ENCODE results near the gene HLCS. TPM values are rescaled to one million over a fixed set of nuclear protein-coding genes. Genes with fewer than 3 reads are reported as not detected.
A peak's percentile ranks its signal among the peaks of the same experiment; 100 is the strongest.

HLCS gene
- polyA plus RNA-seq, 1 donor from 2014 or later, result 10.7 TPM

DNA sequence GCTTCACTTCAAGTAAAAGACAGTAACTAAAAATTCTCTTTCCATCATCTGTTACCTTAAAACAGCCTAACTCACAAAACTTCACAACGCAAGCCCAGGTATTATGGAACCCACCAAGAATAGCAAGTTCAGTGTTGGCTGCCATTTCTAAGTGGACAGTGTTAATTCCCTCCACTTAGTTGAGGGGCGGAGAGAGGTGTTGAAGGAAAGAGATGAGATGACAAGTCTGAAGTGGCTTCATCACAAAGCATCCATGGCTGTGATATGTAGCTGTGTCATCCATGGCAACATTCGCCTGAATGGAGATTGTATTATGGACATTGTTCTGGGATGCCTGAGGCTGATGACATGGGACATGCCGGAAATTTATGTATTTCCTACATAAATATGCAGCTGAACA lies 165.7 kb downstream of the HLCS start:
- no peak overlapping the region for H3K27ac Mint-ChIP-seq
- H3K4me3 Mint-ChIP-seq, result no peak overlapping the region
- peaks cover 5% of the 10 kb centered on the region for H3K36me3 Mint-ChIP-seq
- no peaks in the 10 kb centered on the region for H3K4me1 Mint-ChIP-seq
- no peaks in the 10 kb centered on the region for H3K27me3 Mint-ChIP-seq
- H3K9me3 Mint-ChIP-seq, result peaks cover 15 to 41% (median 22%) of the 10 kb centered on the region in 3 donors

DNA sequence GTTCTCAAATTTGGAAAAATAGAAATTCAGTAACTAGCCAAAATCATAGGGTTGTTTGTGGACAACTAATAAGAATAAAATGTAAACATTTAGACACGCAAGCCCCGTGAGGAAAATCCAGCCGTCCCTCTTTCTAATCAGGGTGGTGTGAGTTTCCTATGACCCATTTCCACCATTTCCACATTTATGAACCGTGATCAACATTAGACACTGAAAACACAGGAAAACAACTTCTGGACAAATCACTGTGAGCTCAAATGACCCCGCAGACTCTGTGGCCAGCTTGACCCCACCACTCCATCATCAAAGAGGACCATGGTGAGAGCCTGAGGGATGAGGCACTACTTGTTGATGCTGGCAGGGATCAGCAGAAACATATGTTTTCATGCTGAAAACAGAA lies 166.6 kb downstream of the HLCS start:
- Mint-ChIP-seq H3K4me1 (no peaks in the 10 kb centered on the region), H3K27me3 (no peaks in the 10 kb centered on the region), H3K4me3 (no peak overlapping the region), H3K9me3 (peaks cover 15 to 41% (median 22%) of the 10 kb centered on the region in 3 donors), H3K36me3 (peaks cover 6% of the 10 kb centered on the region), H3K27ac (no peak overlapping the region)

DNA sequence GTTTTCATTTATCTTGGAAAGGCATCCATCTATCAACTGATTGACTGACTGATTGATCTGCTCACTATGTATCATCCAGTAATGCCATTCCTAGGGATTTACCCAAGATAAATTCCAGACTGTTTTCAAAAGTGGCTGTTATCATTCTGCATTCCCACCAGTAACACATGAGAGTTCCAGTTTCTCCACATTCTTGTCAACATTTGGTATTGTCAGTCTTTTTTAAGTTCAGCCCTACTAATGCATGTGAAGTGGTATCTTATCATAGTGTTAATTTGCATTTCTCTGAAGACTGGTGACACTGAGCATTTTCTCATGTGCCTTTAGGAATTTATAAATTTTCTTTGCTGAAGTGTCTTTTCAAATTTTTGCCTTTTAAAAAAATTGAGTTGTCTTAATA lies 168.0 kb downstream of the HLCS start:
- Mint-ChIP-seq H3K36me3 (peaks cover 6% of the 10 kb centered on the region), H3K27ac (no peak overlapping the region), H3K9me3 (peaks cover 15 to 41% (median 22%) of the 10 kb centered on the region in 3 donors), H3K4me3 (no peak overlapping the region), H3K27me3 (no peaks in the 10 kb centered on the region), H3K4me1 (no peaks in the 10 kb centered on the region)

DNA sequence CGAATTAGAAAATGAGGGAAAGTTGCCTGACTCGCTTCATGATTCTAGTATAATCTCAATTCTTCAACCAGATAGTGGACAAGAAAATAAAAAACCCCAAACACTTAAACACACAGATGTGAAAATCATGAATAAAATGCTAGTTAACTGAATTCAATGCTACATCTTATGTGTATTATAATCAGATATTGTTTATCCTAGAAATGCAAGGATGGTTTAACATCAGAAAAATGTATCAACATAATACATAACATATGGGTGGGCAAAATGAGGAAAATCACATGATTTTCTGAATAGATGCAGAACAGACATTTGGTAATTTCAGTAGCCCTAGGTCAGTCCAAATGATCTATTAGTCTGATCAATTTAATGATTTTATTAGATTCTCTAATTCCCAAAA lies 170.4 kb downstream of the HLCS start:
- Mint-ChIP-seq H3K4me1 (peaks cover 0 to 2% (median 2%) of the 10 kb centered on the region in 3 donors), H3K9me3 (peaks cover 15 to 38% (median 22%) of the 10 kb centered on the region in 3 donors), H3K27ac (no peak overlapping the region), H3K4me3 (no peak overlapping the region), H3K36me3 (peaks cover 6% of the 10 kb centered on the region), H3K27me3 (no peaks in the 10 kb centered on the region)

DNA sequence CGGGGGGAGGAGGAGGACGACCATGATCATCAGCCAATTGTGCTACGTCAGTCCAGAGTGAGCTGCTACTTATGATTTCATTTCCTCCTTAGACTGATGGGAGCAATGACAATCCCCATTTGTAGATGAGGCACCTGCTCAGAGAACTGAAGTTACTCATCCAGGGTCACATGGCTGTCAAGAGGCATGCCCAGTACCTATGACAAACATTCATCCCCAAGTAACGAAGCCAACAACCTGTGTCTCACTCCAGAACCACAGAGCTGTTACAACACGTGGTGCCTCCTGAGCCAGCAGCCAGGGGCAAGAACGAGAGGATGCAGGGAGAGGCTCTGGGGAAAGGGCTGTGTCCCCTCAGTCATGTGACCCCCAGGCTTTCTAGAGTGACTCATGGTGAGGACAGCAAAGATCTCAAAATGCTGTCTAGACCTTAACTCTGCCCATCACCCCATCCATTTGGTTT lies 173.9 kb downstream of the HLCS start:
- Mint-ChIP-seq H3K27me3 (no peaks in the 10 kb centered on the region), H3K36me3 (peaks cover 12% of the 10 kb centered on the region), H3K9me3 (peaks cover 7 to 11% (median 7%) of the 10 kb centered on the region in 3 donors), H3K4me1 (peaks cover 0 to 2% (median 2%) of the 10 kb centered on the region in 3 donors), H3K4me3 (no peak overlapping the region), H3K27ac (no peak overlapping the region)

DNA sequence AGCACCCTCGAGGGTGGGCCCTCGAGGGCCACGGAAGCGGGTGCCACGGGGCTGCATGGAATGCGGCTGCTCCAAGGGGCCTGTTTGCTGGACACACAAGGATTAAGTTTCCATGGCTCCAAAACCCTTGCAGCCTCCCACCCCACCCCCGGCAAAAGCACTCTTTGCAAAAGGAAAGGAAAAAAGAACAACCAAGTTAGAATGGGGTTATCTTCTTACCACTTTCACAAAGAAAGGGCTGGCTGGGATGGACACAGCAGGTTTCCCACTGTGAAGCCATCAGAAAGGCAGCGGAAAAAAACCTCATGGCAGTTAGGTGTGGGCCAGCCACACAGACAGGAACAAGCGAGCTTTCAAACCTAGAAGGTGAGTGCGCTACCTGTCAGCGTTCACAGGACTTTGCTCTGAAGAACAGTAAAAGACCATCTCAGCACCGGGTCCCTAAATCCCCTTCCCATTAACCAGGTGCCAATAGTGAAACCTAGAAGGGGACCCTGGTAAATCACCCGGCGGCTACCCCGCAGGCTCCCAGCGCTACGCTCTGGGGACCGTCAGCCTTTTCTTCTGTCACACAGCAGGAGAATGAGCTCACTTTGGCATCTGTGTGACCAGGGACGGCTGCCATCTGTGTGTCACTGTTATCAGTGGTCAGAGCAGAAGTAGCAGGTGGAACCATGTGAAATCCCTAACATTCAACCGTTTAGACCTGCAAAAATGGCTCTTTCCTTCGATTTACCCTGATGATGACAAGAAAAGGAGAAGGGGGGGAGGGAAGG lies 174.6 kb downstream of the HLCS start:
- H3K9me3 Mint-ChIP-seq, result peaks cover 4 to 6% (median 5%) of the 10 kb centered on the region in 3 donors
- H3K27me3 Mint-ChIP-seq, result no peaks in the 10 kb centered on the region
- H3K4me3 Mint-ChIP-seq, result no peak overlapping the region
- peaks cover 0 to 2% (median 2%) of the 10 kb centered on the region in 3 donors for H3K4me1 Mint-ChIP-seq
- H3K36me3 Mint-ChIP-seq, result peaks cover 12% of the 10 kb centered on the region
- no peak overlapping the region for H3K27ac Mint-ChIP-seq

DNA sequence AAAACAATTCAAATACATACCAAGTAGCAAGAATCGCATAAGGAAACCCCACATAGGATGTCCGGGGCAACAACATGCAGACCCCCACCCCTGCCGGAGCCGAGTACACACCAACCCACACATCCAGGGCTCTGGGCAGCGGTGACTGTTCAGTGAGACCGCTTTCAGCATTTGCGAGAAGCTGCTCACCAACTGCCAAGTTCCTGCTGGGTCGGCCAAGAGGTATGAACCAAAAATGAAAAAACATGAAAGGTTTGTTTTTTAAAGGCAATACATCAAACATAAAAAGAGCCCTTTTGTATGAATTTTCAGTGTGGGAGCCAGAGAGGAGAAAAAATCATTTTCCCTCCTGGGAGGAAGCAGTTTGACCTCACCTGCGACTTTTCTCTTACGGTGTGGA lies 175.3 kb downstream of the HLCS start:
- H3K4me3 Mint-ChIP-seq, result no peak overlapping the region
- peaks cover 2 to 4% (median 3%) of the 10 kb centered on the region in 3 donors for H3K9me3 Mint-ChIP-seq
- H3K27ac Mint-ChIP-seq, result no peak overlapping the region
- H3K27me3 Mint-ChIP-seq, result no peaks in the 10 kb centered on the region
- H3K4me1 Mint-ChIP-seq, result peaks cover 0 to 2% (median 2%) of the 10 kb centered on the region in 3 donors
- peaks cover 12% of the 10 kb centered on the region for H3K36me3 Mint-ChIP-seq

DNA sequence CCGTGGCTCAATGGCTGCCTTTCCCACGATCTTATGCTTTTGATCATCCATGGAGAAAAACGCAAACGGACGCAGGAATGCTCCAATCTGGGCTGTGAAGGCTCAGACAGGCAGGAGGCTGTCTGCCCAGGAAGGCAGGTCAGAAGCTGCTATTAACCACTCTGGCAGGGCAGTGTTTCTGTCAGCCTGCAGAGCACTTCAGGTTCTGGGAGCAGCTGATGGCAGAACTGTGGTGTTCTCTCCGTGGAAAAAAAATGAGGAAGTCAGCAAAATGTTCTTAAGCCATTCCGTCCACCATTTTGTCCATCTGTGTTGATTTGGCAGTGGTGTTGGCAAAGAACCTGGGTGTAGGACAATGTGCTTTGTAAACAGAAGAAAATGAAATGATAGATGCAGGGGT lies 175.9 kb downstream of the HLCS start:
- Mint-ChIP-seq H3K27me3 (no peaks in the 10 kb centered on the region), H3K27ac (peak overlapping the region in 1 of 3 donors; percentile 47), H3K4me3 (no peak overlapping the region), H3K9me3 (no peaks in the 10 kb centered on the region), H3K36me3 (peaks cover 12% of the 10 kb centered on the region), H3K4me1 (peaks cover 0 to 2% (median 2%) of the 10 kb centered on the region in 3 donors)

DNA sequence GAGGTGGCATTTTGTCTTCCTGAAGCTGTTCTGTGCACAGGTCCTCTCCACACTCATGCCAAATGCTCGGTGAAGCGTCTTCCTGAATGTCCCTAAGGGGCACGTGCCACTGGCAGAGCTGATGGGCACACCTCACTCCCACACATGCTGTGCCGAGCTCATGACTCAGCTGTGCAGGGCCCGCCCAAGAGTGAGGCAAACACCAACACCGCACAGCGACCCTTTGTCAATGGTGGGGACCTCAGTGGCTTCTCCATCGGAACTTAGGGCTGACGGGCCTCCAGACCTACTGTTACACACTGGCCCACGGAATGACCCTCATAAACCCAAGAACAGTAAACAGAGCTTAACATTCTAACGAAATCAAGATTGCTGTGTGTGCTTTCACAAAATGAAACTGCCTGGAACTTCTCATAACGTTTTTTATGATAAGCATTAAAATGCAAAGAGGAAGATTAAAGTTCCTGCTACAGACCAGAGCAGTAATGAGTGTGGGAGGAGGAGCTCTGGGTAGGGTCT lies 178.3 kb downstream of the HLCS start:
- no peaks in the 10 kb centered on the region for H3K27me3 Mint-ChIP-seq

DNA sequence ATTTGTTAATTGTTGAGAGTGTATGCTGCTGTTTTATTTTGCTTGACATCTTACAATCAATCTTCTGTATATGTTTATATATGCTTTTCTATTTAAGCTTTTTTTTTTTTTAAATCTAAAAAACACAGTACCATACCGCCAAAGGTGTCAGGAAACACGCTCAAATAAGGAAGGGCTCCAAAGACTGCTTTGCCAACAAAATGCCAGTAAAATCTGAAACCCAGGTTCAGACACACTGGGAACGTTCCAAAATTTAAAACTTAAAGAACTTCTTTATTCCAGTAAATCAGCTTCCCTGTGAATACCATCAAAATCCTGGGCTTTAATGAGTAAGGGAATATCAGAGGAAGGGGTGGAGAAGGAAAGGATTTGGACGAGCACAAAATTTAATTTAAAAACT lies 180.3 kb downstream of the HLCS start:
- H3K27ac Mint-ChIP-seq, result no peak overlapping the region
- no peaks in the 10 kb centered on the region for H3K4me1 Mint-ChIP-seq
- H3K36me3 Mint-ChIP-seq, result peaks cover 15% of the 10 kb centered on the region
- no peaks in the 10 kb centered on the region for H3K9me3 Mint-ChIP-seq
- H3K27me3 Mint-ChIP-seq, result no peaks in the 10 kb centered on the region
- H3K4me3 Mint-ChIP-seq, result no peak overlapping the region

More for the DNA sequence above, 178.3 kb downstream of the HLCS start:
- Mint-ChIP-seq H3K9me3 (no peaks in the 10 kb centered on the region), H3K4me1 (peaks cover 0 to 2% (median 2%) of the 10 kb centered on the region in 3 donors), H3K36me3 (peaks cover 12% of the 10 kb centered on the region), H3K4me3 (no peak overlapping the region), H3K27ac (no peak overlapping the region)

DNA sequence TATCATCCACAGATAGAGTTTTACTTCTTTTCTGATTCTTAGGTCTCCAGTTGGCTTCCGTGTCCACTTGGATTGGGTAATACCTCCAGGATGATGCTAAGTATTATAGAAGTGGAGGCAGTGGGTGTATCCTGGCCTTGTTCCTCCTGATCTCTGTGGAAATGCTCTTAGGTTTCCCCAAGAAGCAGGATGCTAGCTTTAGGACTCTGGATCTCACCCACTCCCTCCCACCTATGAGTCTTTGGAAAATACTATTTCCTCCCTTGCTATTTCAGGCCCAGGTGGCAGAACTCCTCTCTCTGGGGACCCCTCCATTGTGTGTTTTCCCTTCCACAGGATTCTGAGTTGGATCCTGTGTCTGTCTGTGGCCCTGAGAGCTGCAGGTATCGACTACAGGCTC lies 180.9 kb downstream of the HLCS start:
- Mint-ChIP-seq H3K4me1 (no peaks in the 10 kb centered on the region), H3K27ac (peak overlapping the region in 1 of 3 donors; percentile 64), H3K9me3 (no peaks in the 10 kb centered on the region)

DNA sequence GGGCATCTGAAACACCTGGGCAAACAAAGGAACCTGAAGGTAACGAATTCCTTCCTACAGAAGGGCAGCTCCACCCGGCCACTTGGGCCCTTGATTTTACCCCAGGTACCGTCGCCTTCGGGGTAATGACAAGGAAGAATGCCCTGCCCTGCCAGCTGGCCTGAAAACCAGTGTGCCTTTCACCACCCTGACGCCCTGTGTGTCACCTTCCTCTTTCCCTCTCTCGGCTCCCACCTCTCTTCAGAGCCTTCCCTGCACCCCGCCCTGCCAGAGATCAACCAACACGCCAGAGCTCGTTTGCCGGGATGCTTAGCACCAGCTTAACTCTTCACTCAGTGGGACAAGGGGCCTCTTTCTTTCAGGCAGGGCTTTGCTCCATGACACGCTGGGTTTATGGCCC lies 181.5 kb downstream of the HLCS start:
- Mint-ChIP-seq H3K4me1 (no peaks in the 10 kb centered on the region), H3K27me3 (no peaks in the 10 kb centered on the region), H3K9me3 (no peaks in the 10 kb centered on the region), H3K36me3 (peaks cover 12% of the 10 kb centered on the region), H3K27ac (no peak overlapping the region), H3K4me3 (no peak overlapping the region)

More for the DNA sequence above, 180.9 kb downstream of the HLCS start:
- no peaks in the 10 kb centered on the region for H3K27me3 Mint-ChIP-seq
- H3K4me3 Mint-ChIP-seq, result no peak overlapping the region
- peaks cover 12% of the 10 kb centered on the region for H3K36me3 Mint-ChIP-seq

DNA sequence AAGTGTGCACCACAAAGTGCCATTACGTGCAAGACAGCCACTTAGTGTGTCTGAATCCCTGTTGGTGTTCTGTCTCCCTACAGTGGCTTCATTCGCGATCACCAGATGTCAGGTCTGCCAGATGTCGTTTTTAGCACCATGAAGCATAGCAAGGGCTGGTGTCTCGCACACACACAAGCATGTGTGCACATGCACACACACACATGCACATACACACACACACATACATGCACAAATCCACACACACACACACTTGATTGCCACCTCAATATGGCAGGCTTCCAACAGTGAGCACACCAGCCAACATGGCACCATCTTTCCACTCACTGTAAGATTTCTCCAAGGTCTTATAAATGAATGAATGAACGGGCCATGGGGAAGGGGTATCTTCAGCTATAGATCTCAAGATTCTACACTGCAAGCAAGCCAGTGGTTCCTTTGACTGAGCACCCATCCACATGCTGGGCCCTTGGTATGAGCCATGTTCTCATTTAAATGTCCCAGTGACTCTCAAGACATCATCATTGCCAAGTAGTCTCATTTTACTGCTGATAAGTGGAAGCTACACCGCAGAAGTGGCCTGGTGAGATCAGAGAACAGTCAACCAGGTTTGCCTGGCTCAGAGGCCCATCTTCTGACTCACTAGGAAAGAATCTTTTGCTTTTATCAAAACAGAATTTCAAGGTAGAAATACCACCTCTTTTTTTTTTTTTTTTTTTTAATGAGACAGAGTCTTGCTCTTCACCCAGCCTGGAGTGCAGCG lies 182.7 kb downstream of the HLCS start:
- Mint-ChIP-seq H3K36me3 (peaks cover 9% of the 10 kb centered on the region), H3K27ac (no peak overlapping the region), H3K4me1 (no peaks in the 10 kb centered on the region), H3K4me3 (no peak overlapping the region), H3K9me3 (peaks cover 0 to 2% (median 0%) of the 10 kb centered on the region in 3 donors), H3K27me3 (no peaks in the 10 kb centered on the region)

DNA sequence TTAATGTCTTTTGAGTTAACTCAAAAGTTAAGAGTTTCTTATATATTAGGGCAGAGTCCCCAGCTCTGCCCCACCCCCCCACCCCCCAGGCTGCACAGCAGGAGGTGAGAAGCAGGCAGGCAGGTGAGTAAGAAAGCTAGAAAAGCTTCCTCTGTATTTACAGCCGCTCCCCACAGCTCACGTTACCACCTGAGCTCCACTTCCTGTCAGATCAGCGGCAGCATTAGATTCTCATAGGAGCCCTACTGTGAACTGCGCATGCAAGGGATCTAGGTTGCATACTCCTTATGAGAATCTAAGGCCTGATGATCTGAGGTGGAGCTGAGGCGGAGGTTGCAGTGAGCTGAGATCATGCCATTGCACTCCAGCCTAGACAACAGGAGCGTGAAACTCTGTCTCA lies 185.6 kb downstream of the HLCS start:
- Mint-ChIP-seq H3K4me1 (no peaks in the 10 kb centered on the region), H3K36me3 (peaks cover 6% of the 10 kb centered on the region), H3K27ac (no peak overlapping the region), H3K27me3 (no peaks in the 10 kb centered on the region), H3K9me3 (peaks cover 0 to 2% (median 0%) of the 10 kb centered on the region in 3 donors), H3K4me3 (peak overlapping the region in 1 of 4 donors; percentile 37)

DNA sequence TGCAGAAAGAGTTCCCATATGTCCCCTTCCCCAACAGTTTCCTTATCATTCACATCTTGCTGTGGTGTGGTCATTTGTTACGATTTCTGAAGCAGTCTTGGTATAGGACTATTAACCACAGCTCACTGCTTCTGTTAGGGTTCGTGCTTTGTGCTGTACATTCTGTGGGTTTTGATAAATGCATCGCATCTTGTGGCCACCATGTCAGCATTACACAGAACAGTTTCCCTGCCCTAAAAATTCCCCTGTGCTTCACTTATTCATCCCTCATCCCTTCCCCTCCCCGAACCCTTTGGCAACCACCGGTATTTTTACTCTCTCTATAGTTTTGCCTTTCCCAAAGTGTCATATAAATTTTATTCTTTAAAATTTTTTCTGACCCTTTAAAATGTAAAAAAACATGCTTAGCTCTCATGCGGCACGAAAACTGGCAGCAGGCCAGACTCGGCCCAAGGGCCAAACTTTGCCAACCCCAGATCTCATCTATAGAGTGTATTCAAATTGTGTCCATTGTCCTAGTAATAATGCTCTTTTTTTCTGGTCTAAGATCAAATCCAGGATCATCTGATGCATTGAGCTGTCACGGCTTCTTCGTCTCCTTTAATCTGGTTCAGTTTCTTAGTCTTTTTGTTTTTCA lies 189.4 kb downstream of the HLCS start:
- peak overlapping the region in 1 of 4 donors; percentile 45 for H3K4me3 Mint-ChIP-seq

More for the DNA sequence above, 189.4 kb downstream of the HLCS start:
- H3K27me3 Mint-ChIP-seq, result no peaks in the 10 kb centered on the region
- H3K9me3 Mint-ChIP-seq, result peaks cover 0 to 2% (median 0%) of the 10 kb centered on the region in 3 donors
- no peaks in the 10 kb centered on the region for H3K4me1 Mint-ChIP-seq
- no peak overlapping the region for H3K27ac Mint-ChIP-seq
- H3K36me3 Mint-ChIP-seq, result peaks cover 6% of the 10 kb centered on the region
